Ishikawa (cell line): ENCODE results near the gene PGBD5.

ENCODE experiments used
- FOXM1 ChIP-seq: IDR thresholded peaks from 2 replicates; pipeline ENCODE4 v1.6.1; 2012; ENCODE audit warnings: low read depth, borderline replicate concordance
- TAF1 ChIP-seq: IDR thresholded peaks from 2 replicates; pipeline ENCODE4 v1.6.1; 2012; ENCODE audit warnings: low read depth, mild to moderate bottlenecking
- TCF12 ChIP-seq: IDR thresholded peaks from 2 replicates; pipeline ENCODE4 v1.6.1; 2012; ENCODE audit warnings: low read depth
- TEAD4 ChIP-seq: IDR thresholded peaks from 2 replicates; pipeline ENCODE4 v1.6.1; 2012
- YY1 ChIP-seq: IDR thresholded peaks from 2 replicates; pipeline ENCODE4 v1.6.1; 2012; ENCODE audit warnings: low read depth
- ZBTB7A ChIP-seq: IDR thresholded peaks from 2 replicates; pipeline ENCODE4 v1.6.1; 2012; ENCODE audit warnings: low read depth
- TF ChIP-seq, protein P1 (sequence below): IDR thresholded peaks from 2 replicates; pipeline ENCODE4 v1.6.1; 2012; ENCODE audit warnings: low read depth, mild to moderate bottlenecking

DNA sequence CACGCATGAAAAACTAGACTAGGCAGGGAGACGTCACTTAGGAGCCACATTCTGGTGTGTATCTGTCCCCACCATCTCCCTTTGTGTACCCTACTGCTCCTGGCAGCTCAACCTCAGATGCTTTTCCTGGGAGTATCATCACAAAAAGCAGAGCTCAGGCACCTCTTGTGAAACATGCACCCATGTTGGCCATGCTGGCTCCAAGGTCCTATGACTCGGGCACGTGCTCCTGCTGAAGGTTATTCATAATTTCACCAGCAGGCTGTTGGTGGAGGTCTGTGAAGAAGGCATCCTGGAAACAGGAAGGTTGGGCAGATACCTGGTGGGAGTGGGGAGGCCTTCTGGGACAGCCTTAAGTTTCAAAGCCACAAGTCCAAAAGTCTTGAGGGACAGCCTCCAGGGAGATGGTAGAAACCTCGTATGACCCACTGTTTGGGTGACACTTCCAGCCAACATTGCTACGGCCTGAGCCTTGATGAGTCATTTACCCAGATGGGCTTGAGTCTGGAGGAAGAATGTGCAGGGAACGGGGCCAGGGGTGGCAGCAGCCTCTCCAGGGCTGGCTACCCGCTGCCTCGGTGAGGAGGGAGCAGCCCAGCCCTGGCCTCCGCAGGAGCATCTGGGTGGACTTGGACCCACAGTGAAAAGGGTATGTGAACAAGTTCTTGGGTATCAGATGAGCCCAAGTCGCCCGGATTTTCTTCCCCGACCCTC, 75.8 kb downstream of the PGBD5 start:
- TF ChIP-seq TAF1 (no peak), FOXM1 (no peak), TCF12 (no peak), TEAD4 (no peak), ZBTB7A (no peak), YY1 (no peak)
- TF ChIP-seq, protein P1, sequence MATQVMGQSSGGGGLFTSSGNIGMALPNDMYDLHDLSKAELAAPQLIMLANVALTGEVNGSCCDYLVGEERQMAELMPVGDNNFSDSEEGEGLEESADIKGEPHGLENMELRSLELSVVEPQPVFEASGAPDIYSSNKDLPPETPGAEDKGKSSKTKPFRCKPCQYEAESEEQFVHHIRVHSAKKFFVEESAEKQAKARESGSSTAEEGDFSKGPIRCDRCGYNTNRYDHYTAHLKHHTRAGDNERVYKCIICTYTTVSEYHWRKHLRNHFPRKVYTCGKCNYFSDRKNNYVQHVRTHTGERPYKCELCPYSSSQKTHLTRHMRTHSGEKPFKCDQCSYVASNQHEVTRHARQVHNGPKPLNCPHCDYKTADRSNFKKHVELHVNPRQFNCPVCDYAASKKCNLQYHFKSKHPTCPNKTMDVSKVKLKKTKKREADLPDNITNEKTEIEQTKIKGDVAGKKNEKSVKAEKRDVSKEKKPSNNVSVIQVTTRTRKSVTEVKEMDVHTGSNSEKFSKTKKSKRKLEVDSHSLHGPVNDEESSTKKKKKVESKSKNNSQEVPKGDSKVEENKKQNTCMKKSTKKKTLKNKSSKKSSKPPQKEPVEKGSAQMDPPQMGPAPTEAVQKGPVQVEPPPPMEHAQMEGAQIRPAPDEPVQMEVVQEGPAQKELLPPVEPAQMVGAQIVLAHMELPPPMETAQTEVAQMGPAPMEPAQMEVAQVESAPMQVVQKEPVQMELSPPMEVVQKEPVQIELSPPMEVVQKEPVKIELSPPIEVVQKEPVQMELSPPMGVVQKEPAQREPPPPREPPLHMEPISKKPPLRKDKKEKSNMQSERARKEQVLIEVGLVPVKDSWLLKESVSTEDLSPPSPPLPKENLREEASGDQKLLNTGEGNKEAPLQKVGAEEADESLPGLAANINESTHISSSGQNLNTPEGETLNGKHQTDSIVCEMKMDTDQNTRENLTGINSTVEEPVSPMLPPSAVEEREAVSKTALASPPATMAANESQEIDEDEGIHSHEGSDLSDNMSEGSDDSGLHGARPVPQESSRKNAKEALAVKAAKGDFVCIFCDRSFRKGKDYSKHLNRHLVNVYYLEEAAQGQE: no peak
